ENCODE measurements around the gene SEMG1.

GRCh38 chr20:45163083-45163803, 43.6 kb upstream of the SEMG1 start:
- TF ChIP-seq CTCF (IDR thresholded peaks at IDR 0.05) (no peak), POLR2AphosphoS5 (IDR thresholded peaks at IDR 0.05) (no peak), POLR2A (IDR thresholded peaks at IDR 0.05) (no peak), EP300 (IDR thresholded peaks at IDR 0.05; ENCODE audit: low read depth) (no peak)
